ENCODE data around the gene TSPAN18.

The TSPAN18 gene

GRCh38 chr11:44743326-44743725 lies 16.6 kb downstream of the TSPAN18 start:
- TF ChIP-seq, protein P1, sequence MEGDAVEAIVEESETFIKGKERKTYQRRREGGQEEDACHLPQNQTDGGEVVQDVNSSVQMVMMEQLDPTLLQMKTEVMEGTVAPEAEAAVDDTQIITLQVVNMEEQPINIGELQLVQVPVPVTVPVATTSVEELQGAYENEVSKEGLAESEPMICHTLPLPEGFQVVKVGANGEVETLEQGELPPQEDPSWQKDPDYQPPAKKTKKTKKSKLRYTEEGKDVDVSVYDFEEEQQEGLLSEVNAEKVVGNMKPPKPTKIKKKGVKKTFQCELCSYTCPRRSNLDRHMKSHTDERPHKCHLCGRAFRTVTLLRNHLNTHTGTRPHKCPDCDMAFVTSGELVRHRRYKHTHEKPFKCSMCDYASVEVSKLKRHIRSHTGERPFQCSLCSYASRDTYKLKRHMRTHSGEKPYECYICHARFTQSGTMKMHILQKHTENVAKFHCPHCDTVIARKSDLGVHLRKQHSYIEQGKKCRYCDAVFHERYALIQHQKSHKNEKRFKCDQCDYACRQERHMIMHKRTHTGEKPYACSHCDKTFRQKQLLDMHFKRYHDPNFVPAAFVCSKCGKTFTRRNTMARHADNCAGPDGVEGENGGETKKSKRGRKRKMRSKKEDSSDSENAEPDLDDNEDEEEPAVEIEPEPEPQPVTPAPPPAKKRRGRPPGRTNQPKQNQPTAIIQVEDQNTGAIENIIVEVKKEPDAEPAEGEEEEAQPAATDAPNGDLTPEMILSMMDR (IDR thresholded peaks at IDR 0.05; ENCODE audit: borderline replicate concordance, insufficient read depth, low read depth, low read length), result no peak

GRCh38 chr11:44743959-44744557 lies 17.3 kb downstream of the TSPAN18 start:
- TF ChIP-seq, protein P1 (IDR thresholded peaks at IDR 0.05; ENCODE audit: borderline replicate concordance, insufficient read depth, low read depth, low read length), result no peak
- H3K4me3 ChIP-seq (ENCODE audit: low read depth, low read length), result no peak overlapping the region

More at GRCh38 chr11:44743326-44743725, 16.6 kb downstream of the TSPAN18 start:
- no peak overlapping the region for H3K4me3 ChIP-seq (ENCODE audit: low read depth, low read length)

DNA sequence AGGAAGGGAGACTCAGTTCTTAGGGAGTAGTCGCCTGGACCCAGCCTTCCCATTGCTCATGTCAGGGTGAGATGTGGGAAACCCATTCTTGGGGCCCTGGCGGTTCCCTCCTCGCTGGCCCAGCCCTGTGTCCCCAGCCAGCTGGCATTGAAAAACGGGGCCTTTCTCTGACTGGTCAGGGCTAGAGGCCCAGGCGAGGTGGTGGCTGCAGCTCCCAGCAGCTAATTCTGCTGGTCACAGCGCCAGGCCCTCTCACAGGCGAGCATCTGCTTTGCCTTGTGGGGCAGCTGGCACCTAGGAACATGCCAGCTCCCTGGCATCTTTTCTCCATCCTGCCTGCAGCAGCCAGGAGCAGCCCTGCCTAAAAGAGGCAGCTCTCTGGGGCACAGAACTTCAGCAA lies 20.1 kb downstream of the TSPAN18 start:
- no peak overlapping the region for H3K4me3 ChIP-seq (ENCODE audit: low read depth, low read length)
- TF ChIP-seq, protein P1 (IDR thresholded peaks at IDR 0.05; ENCODE audit: borderline replicate concordance, insufficient read depth, low read depth, low read length), result no peak

- TF ChIP-seq, protein P1 (IDR thresholded peaks at IDR 0.05; ENCODE audit: borderline replicate concordance, insufficient read depth, low read depth, low read length), result no peak
- H3K4me3 ChIP-seq (ENCODE audit: low read depth, low read length), result no peak overlapping the region
Measured at GRCh38 chr11:44747316-44747715, 20.6 kb downstream of the TSPAN18 start.

- no peak overlapping the region for H3K4me3 ChIP-seq (ENCODE audit: low read depth, low read length)
- TF ChIP-seq, protein P1 (IDR thresholded peaks at IDR 0.05; ENCODE audit: borderline replicate concordance, insufficient read depth, low read depth, low read length), result no peak
Measured at GRCh38 chr11:44747836-44748235, 21.1 kb downstream of the TSPAN18 start.

GRCh38 chr11:44748606-44749005 lies 21.8 kb downstream of the TSPAN18 start:
- TF ChIP-seq, protein P1 (IDR thresholded peaks at IDR 0.05; ENCODE audit: borderline replicate concordance, insufficient read depth, low read depth, low read length), result no peak
- no peak overlapping the region for H3K4me3 ChIP-seq (ENCODE audit: low read depth, low read length)

- no peak overlapping the region for H3K4me3 ChIP-seq (ENCODE audit: low read depth, low read length)
- TF ChIP-seq, protein P1 (IDR thresholded peaks at IDR 0.05; ENCODE audit: borderline replicate concordance, insufficient read depth, low read depth, low read length), result no peak
Measured at GRCh38 chr11:44749189-44749588, 22.4 kb downstream of the TSPAN18 start.
